ENCODE data around the gene ZBTB21. TPM values are rescaled to one million over a fixed set of nuclear protein-coding genes. Genes with fewer than 3 reads are reported as not detected.
"Not testable (repeated sequence)": the region's sequence is repeated elsewhere in the genome, so short reads cannot be mapped to it uniquely, and the experiment has no call there.

Gene ZBTB21
- polyA plus RNA-seq, 10 donors, result 4.9 to 7.6 (median 5.9) TPM

DNA sequence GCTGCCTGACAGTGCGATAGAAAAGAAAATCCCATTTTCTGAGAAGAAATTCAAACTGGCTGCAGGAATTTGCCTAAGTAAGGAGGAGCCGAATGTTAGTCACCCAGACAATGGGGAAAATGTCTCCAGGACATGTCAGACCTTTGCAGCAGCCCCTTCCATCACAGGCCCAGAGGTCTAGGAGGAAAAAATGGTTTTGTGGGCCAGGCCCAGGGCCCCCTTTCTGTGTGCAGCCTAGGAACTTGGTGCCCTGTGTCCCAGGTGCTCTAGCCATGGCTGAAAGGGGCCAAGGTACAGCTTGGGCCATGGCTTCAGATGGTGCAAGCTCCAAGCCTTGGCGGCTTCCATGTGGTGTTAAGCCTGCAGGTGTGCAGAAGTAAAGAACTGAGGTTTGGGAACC is 14.6 kb downstream of the ZBTB21 start:
- no peak for DNase-seq

DNA sequence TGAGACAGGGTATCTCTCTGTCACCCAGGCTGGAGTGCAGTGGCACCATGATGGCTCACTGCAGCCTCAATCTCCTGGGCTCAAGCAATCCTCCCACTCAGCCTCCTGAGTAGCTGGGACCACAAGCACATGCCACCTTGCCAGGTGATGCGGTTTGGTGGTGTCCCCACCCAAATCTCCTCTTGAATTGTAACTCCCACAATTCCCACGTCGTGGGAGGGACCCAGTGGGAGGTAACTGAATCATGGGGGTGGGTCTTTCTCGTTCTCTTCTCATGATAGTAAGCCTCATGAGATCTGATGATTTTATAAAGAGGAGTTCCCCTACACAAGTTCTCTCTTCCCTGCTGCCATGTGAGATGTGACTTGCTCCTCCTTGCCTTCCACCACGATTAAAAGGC is 15.5 kb downstream of the ZBTB21 start:
- DNase-seq, result not testable (repeated sequence)

GRCh38 chr21:41993744-41994143 is 16.4 kb downstream of the ZBTB21 start:
- peak; percentile 30 to 73 (median 54) for DNase-seq

DNA sequence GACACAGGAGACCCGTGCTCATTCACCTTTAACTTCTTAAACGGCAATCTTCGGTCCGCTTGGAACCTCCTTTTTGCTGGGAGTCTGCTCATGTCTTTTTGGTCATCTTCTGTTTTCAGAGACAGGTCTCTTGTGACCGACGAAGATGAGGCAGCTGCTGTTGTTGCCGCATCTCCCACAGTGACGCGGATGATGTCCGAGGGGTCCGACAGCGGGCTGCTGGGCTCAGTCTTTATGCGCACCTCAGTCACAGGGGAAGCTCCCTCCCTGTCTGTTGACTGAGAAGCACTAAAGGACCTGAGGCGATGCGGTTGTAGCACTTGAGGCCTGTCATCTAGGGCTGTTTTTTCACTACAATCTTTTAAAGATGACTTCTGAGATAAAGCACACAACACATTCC is 17.6 kb downstream of the ZBTB21 start:
- no peak for DNase-seq

- no peak for DNase-seq
Measured at GRCh38 chr21:41991659-41992058, 18.5 kb downstream of the ZBTB21 start.

GRCh38 chr21:41989698-41990097 is 20.5 kb downstream of the ZBTB21 start:
- no peak for DNase-seq

- no peak for DNase-seq
Measured at GRCh38 chr21:41987310-41987709, 22.9 kb downstream of the ZBTB21 start.

DNA sequence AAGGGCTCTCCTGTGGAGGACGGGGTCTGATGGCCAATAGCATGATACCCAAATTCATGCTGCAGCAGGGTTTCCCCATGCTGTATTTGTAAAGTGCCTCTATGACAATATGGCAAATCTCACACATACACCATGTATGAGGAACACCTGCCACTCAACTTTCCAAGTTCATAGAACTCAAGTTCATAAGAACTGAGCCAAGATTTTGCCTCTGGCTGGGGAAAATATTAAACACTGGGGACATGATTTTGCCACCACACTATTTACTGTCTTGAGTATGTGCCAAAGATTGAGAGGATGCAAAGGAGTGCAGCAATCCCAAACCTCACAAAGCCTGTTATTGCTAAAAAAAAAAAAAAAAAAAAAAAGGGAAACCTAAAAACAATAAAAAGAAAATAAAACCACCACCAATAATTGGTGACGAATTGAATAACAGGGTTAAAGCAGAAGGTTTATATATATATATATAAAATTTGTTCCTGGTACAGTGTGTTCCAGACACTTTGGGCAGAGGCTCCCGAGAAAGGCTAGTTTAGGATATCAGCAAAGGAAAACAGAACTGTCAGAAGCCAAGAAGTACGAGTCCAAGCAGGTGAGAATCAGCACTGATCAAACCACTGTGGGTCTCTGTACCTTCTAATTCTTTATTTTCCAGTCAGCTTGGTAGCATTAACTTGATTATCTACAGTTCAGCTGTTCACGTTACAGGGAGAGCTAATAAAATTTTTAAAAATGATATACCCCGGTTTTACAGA is 24.3 kb downstream of the ZBTB21 start:
- DNase-seq, result no peak

DNA sequence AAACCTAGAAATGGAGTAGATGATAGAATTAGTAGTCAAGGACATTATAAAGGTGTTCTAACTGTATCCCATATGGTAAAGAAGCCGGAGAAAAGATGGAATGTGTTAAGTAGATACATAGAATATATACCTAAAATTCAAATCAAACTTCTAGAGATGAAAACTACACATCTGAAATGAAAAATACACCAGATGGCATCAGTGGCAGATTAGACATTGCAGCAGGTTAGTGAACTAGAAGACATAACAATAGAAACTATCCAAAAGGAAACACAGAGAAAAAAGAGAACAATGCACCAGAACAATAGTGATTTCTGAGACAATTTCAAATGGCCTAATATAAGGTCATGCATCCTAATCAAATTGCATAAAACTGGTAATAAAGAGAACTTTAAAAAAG is 26.9 kb downstream of the ZBTB21 start:
- no peak for DNase-seq

DNA sequence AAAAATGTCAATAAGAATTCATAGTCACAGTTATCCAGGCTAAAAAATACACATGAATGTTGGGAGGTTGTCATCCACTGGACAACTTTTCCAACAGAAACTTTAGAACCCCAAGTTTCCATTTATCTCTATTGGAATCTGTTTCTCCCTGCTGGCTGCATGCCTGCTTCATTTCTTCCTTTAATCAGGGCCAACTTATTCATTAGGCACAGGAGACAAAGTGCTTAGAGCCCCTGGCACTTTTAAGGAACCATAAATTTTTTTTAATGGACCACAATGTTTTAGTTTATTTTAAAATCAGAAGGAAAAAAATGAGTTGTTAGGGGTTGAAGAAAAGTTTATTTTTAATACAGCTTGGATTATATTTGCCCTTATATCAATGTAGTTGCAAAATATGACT is 29.6 kb downstream of the ZBTB21 start:
- DNase-seq, result no peak

- no peak for DNase-seq
Measured at GRCh38 chr21:41979751-41980369, 30.3 kb downstream of the ZBTB21 start.

- no peak for DNase-seq
Measured at GRCh38 chr21:41979335-41979734, 30.8 kb downstream of the ZBTB21 start.

GRCh38 chr21:41977034-41977950 is 32.9 kb downstream of the ZBTB21 start:
- DNase-seq, result no peak

DNA sequence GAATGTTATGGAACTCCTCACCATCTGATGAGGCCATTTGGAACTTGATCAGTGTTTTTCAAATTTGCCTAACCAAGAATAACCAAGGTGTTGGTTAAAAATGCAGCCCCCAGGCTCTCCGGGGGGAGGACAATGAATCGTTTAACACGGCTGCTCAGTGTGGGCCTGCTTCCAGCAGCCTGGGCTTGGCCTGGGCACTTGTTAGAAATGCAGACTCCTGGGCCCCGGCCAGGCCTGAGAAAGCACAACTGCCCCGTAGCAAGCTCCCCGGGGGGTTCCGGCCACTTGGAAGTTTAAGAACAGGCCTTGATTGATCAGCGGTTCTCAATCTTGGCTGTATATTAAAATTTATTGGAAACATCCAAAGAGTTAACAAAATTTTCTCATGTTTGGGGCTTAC is 33.5 kb downstream of the ZBTB21 start:
- DNase-seq, result no peak

GRCh38 chr21:41975391-41976272 is 34.5 kb downstream of the ZBTB21 start:
- DNase-seq, result no peak

DNA sequence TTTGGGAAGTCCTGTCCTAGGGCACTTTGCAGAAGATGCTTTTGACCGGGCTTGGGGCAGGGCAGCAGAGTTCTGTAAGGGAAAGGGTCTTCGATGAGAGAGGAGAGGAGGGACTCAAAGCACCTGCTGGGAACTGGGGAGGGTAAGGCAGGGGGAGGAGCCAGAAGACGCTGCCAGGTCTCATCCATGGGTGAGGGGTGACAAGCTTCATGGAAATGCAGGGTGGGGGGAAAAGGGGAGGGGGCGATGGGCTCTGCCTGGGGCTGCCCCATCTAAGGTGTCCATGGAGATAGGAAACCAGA is 35.5 kb downstream of the ZBTB21 start:
- no peak for DNase-seq

- DNase-seq, result no peak
Measured at GRCh38 chr21:41973861-41974751, 36.1 kb downstream of the ZBTB21 start.

- DNase-seq, result no peak
Measured at GRCh38 chr21:41973427-41973831, 36.7 kb downstream of the ZBTB21 start.

DNA sequence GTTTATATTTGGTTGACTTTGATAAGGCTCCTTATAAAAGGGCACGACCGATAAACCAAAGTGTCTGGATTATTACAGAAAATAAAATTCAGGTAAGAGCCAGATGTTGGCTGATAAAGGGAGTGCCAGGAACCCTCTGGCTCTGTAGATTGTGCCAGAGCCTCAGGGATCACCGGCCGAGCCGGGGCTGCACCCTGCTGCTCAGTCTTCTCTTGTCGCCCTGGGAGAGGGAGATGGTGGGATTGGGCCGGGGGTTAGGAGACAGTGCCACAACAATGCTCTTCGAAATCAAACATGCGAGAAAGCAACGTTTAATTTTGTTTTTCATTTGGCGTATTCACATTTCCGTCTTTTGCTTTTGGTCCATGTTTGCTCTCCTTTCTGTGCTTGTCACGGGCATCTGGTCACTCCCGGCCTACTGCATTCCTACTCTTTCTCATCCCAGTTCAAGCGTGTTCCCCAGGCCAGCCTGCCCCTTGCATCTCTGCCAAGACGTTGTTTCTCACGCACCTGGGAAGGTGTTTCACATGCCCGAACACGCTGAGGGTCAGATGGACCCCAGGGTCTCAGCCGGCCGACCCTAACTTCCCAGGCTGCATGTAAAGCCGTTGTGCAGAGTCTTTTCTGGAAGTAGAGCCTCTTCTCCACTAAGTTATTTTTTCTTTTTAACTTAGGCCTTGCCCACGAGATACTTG is 37.5 kb downstream of the ZBTB21 start:
- no peak for DNase-seq

DNA sequence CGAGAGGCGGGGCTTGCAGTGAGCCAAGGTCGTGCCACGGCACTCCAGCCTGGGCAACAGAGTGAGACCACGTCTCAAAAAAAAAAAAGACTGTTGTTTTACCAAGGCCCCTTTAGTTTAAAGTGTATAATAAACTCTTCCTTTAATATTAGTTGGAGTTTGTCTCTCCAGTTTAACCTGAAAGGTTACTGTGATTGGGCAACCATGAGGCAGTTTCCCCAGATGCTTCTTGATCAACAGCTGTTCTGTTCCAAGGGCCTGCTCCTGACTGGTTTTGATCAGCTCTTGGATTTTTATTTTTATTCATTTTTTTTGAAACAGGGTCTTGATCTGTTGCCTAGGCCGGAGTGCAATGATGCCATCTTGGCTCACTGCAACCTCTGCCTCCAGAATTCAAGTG is 38.3 kb downstream of the ZBTB21 start:
- DNase-seq, result no peak

Measured in muscle of back (tissue), 11 donors.